SK-N-SH treated with all-trans-retinoic acid at 6 μM for 48 hours (cell line): Measurements from ENCODE around the gene CLDN4.

Experiments
- ARNTL ChIP-seq: fragments of 450-650 bp; formaldehyde crosslinking; IDR thresholded peaks from 2 replicates; pipeline ENCODE4 v1.5.0; 2020; ENCODE audit warnings: low read depth, mild to moderate bottlenecking, moderate library complexity, borderline replicate concordance
- BACH2 ChIP-seq: fragments of 250-450 bp; sonication (Bioruptor Pico); IDR thresholded peaks from 2 replicates; pipeline ENCODE4 v1.9.0; 2021; ENCODE audit warnings: mild to moderate bottlenecking, borderline replicate concordance
- CREB5 ChIP-seq: fragments of 250-450 bp; sonication (Bioruptor Pico); IDR thresholded peaks from 2 replicates; pipeline ENCODE4 v1.5.1; 2020; ENCODE audit warnings: low read depth, mild to moderate bottlenecking, moderate library complexity
- CSDC2 ChIP-seq: fragments of 250-450 bp; sonication (Bioruptor Pico); IDR thresholded peaks from 2 replicates; pipeline ENCODE4 v1.5.0; 2020; ENCODE audit warnings: mild to moderate bottlenecking, moderate library complexity
- ISL1 ChIP-seq: fragments of 250-450 bp; sonication (Bioruptor Pico); IDR thresholded peaks from 2 replicates; pipeline ENCODE4 v2.1.2; 2022; ENCODE audit warnings: mild to moderate bottlenecking, moderate library complexity
- PATZ1 ChIP-seq: fragments of 250-450 bp; sonication (Bioruptor Pico); IDR thresholded peaks from 2 replicates; pipeline ENCODE4 v1.8.0; 2020; ENCODE audit warnings: mild to moderate bottlenecking, moderate library complexity, borderline replicate concordance
- POU6F1 ChIP-seq: fragments of 250-450 bp; sonication (Bioruptor Pico); IDR thresholded peaks from 2 replicates; pipeline ENCODE4 v1.8.0; 2021; ENCODE audit warnings: low read depth, mild to moderate bottlenecking, moderate library complexity, borderline replicate concordance
- RARB ChIP-seq: fragments of 250-450 bp; sonication (Bioruptor Pico); IDR thresholded peaks from 2 replicates; pipeline ENCODE4 v1.8.0; 2021; ENCODE audit warnings: mild to moderate bottlenecking, moderate library complexity
- SNAI2 ChIP-seq: fragments of 250-450 bp; sonication (Bioruptor Pico); IDR thresholded peaks from 2 replicates; pipeline ENCODE4 v1.5.0; 2020; ENCODE audit warnings: mild to moderate bottlenecking, moderate library complexity
- TSHZ2 ChIP-seq: fragments of 250-450 bp; sonication (Bioruptor Pico); IDR thresholded peaks from 2 replicates; pipeline ENCODE4 v1.5.0; 2020; ENCODE audit warnings: mild to moderate bottlenecking, moderate library complexity
- ZC3H10 ChIP-seq: fragments of 250-450 bp; sonication (Bioruptor Pico); IDR thresholded peaks from 2 replicates; pipeline ENCODE4 v1.5.1; 2021; ENCODE audit warnings: mild to moderate bottlenecking, moderate library complexity
- ZFP3 ChIP-seq: fragments of 250-450 bp; sonication (Bioruptor Pico); IDR thresholded peaks from 2 replicates; pipeline ENCODE4 v1.5.0; 2020; ENCODE audit warnings: mild to moderate bottlenecking, moderate library complexity
- ZFP30 ChIP-seq: fragments of 450-650 bp; formaldehyde crosslinking; IDR thresholded peaks from 2 replicates; pipeline ENCODE4 v1.5.0; 2022; ENCODE audit warnings: mild to moderate bottlenecking, moderate library complexity

GRCh38 chr7:73830681-73831583, at the start of gene CLDN4:
- TF ChIP-seq POU6F1 (no peak), CSDC2 (no peak), ZFP30 (CRISPR knock-in tag) (no peak), ZC3H10 (CRISPR knock-in tag) (no peak), ARNTL (CRISPR knock-in tag) (no peak), PATZ1 (CRISPR knock-in tag) (no peak), SNAI2 (CRISPR knock-in tag) (no peak), RARB (CRISPR knock-in tag) (no peak), TSHZ2 (CRISPR knock-in tag) (no peak), BACH2 (CRISPR knock-in tag) (no peak), ISL1 (no peak), ZFP3 (CRISPR knock-in tag) (no peak), CREB5 (no peak)
